Measurements from ENCODE around the gene CD93. TPM values are rescaled to one million over a fixed set of nuclear protein-coding genes. Genes with fewer than 3 reads are reported as not detected.

Gene CD93
- total RNA-seq, 1 donor from 2014 or later = 0.02 TPM

DNA sequence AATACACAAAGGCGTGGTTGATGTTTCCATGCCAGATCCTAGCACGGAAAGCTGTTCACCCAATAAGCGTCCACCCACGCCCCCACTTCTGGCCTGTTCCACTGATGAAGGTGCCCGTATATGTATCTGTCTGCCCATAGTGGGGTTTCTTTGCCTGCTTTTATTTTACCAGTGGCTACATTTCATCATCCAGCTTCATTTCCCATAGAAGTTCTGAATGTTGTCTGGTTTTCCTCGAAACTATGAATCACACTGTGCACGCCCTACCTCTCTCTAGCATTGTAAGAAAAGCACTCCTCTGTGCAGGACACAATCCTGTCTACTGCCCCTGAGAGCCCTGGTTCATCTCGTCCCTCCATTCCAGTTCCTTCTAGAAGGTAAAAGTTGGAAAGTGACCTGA lies 8.8 kb upstream of the CD93 start:
- Mint-ChIP-seq H3K27ac (ENCODE audit: unreplicated experiment) (no peak overlapping the region), H3K4me1 (ENCODE audit: low read depth, unreplicated experiment) (peaks cover 7% of the 10 kb centered on the region), H3K9me3 (ENCODE audit: unreplicated experiment) (peaks cover 2% of the 10 kb centered on the region), H3K4me3 (ENCODE audit: unreplicated experiment) (no peak overlapping the region), H3K27me3 (ENCODE audit: low read depth, unreplicated experiment) (peaks cover 40% of the 10 kb centered on the region), H3K36me3 (ENCODE audit: low read depth, unreplicated experiment) (no peaks in the 10 kb centered on the region)
- Histone ChIP-seq H3K9ac (ENCODE audit: low read length) (no peak overlapping the region), H3K36me3 (ENCODE audit: insufficient read depth, low read length) (no peaks in the 10 kb centered on the region), H3K4me2 (ENCODE audit: low read length) (no peak overlapping the region), H2AFZ (ENCODE audit: low read depth, low read length) (no peak overlapping the region), H3K27me3 (ENCODE audit: insufficient read depth, low read length) (peaks cover 7% of the 10 kb centered on the region), H3K4me1 (ENCODE audit: insufficient read depth, low read length) (peaks cover 2% of the 10 kb centered on the region), H3K27ac (ENCODE audit: low read depth, low read length) (no peak overlapping the region), H4K20me1 (ENCODE audit: insufficient read depth, low read length) (no peaks in the 10 kb centered on the region), H3K9me3 (ENCODE audit: insufficient read depth, low read depth, low read length) (no peaks in the 10 kb centered on the region), H3K79me2 (ENCODE audit: insufficient read depth, low read length) (no peaks in the 10 kb centered on the region), H3K4me3 (ENCODE audit: insufficient read depth, low read depth, low read length) (no peak overlapping the region)
- no peak for DNase-seq (ENCODE audit: low read depth)
- TF ChIP-seq, protein P1, sequence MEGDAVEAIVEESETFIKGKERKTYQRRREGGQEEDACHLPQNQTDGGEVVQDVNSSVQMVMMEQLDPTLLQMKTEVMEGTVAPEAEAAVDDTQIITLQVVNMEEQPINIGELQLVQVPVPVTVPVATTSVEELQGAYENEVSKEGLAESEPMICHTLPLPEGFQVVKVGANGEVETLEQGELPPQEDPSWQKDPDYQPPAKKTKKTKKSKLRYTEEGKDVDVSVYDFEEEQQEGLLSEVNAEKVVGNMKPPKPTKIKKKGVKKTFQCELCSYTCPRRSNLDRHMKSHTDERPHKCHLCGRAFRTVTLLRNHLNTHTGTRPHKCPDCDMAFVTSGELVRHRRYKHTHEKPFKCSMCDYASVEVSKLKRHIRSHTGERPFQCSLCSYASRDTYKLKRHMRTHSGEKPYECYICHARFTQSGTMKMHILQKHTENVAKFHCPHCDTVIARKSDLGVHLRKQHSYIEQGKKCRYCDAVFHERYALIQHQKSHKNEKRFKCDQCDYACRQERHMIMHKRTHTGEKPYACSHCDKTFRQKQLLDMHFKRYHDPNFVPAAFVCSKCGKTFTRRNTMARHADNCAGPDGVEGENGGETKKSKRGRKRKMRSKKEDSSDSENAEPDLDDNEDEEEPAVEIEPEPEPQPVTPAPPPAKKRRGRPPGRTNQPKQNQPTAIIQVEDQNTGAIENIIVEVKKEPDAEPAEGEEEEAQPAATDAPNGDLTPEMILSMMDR (IDR thresholded peaks at IDR 0.05; ENCODE audit: insufficient read depth, low read depth, low read length) = no peak
- TF ChIP-seq EZH2 (IDR thresholded peaks at IDR 0.05; ENCODE audit: insufficient read depth, low read length) = no peak
- FAIRE-seq = no peak

DNA sequence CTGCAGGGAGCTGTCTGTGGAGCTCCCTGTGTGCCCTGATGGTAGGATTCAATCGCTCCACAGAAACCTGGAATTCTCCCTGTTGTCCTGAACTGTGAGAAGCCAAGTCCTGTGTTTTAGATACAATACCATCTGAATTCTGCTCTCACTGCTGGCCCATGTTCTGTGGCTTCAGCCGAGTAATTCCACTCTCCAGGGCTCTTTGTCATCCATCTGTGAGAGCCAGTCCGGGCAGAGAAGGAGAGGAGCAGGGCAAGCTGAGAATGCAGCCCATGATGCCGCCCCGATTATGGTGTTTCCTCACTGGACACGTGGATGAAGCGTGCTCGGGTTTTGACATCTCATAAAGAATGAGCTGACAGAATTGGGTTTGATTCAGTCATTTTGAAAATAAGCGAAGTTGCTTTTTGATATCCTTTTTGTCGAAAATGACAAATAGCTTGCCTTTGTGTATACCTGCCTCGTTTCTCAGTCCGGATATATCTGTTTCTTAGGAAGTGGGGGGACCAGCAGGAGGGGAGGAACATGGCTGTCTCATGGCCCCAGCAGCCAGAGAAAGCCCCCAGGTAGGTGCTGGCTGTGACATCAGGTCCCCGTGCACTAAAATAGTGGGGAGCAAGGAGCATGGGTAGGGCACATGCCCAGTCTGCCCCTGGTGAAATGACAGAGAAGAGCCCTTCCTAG lies 8.2 kb upstream of the CD93 start:
- no peaks in the 10 kb centered on the region for H3K9me3 ChIP-seq (ENCODE audit: insufficient read depth, low read depth, low read length)
- no peaks in the 10 kb centered on the region for H3K36me3 Mint-ChIP-seq (ENCODE audit: low read depth, unreplicated experiment)
- no peak overlapping the region for H3K27ac Mint-ChIP-seq (ENCODE audit: unreplicated experiment)
- H3K9me3 Mint-ChIP-seq (ENCODE audit: unreplicated experiment) = peaks cover 2% of the 10 kb centered on the region
- H3K27me3 ChIP-seq (ENCODE audit: insufficient read depth, low read length) = peaks cover 7% of the 10 kb centered on the region
- H3K4me1 Mint-ChIP-seq (ENCODE audit: low read depth, unreplicated experiment) = peaks cover 7% of the 10 kb centered on the region
- no peak overlapping the region for H3K9ac ChIP-seq (ENCODE audit: low read length)
- no peak overlapping the region for H3K4me3 ChIP-seq (ENCODE audit: insufficient read depth, low read depth, low read length)
- no peaks in the 10 kb centered on the region for H3K79me2 ChIP-seq (ENCODE audit: insufficient read depth, low read length)
- TF ChIP-seq, protein P1 (IDR thresholded peaks at IDR 0.05; ENCODE audit: insufficient read depth, low read depth, low read length) = no peak
- TF ChIP-seq EZH2 (IDR thresholded peaks at IDR 0.05; ENCODE audit: insufficient read depth, low read length) = no peak
- no peaks in the 10 kb centered on the region for H3K36me3 ChIP-seq (ENCODE audit: insufficient read depth, low read length)
- H3K27me3 Mint-ChIP-seq (ENCODE audit: low read depth, unreplicated experiment) = peaks cover 34% of the 10 kb centered on the region
- H3K4me2 ChIP-seq (ENCODE audit: low read length) = no peak overlapping the region
- H4K20me1 ChIP-seq (ENCODE audit: insufficient read depth, low read length) = no peaks in the 10 kb centered on the region
- H3K4me1 ChIP-seq (ENCODE audit: insufficient read depth, low read length) = peaks cover 2% of the 10 kb centered on the region
- no peak for DNase-seq (ENCODE audit: low read depth)
- no peak for FAIRE-seq
- no peak overlapping the region for H2AFZ ChIP-seq (ENCODE audit: low read depth, low read length)
- no peak overlapping the region for H3K27ac ChIP-seq (ENCODE audit: low read depth, low read length)
- H3K4me3 Mint-ChIP-seq (ENCODE audit: unreplicated experiment) = no peak overlapping the region

DNA sequence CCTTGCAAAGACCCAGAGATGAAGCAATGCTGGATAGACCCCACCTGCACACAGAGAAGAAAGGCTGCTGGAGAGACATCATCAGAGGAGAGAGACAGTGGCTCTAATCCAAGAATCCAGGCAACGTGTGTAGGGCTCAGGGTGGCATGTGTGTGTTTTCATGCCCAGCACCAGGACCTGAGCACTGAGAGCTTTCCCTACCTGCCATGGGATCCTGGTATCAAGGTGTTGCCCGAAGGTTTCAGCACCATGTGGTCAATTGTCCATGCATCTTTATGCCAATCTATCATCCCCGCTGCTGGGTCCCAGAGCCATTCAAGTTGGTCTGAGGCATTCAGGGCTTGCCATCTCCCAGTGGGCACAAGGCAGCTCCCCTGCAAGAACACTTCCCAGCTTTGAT lies 7.5 kb upstream of the CD93 start:
- FAIRE-seq = no peak
- peak overlapping the region; percentile 6 for H3K4me3 Mint-ChIP-seq (ENCODE audit: unreplicated experiment)

More for the DNA sequence above, 7.5 kb upstream of the CD93 start:
- no peak overlapping the region for H3K4me2 ChIP-seq (ENCODE audit: low read length)
- DNase-seq (ENCODE audit: low read depth) = no peak
- peaks cover 7% of the 10 kb centered on the region for H3K27me3 ChIP-seq (ENCODE audit: insufficient read depth, low read length)
- H3K27ac ChIP-seq (ENCODE audit: low read depth, low read length) = no peak overlapping the region
- no peak overlapping the region for H3K9ac ChIP-seq (ENCODE audit: low read length)
- Mint-ChIP-seq H3K36me3 (ENCODE audit: low read depth, unreplicated experiment) (no peaks in the 10 kb centered on the region), H3K27ac (ENCODE audit: unreplicated experiment) (no peak overlapping the region), H3K4me1 (ENCODE audit: low read depth, unreplicated experiment) (peaks cover 7% of the 10 kb centered on the region), H3K9me3 (ENCODE audit: unreplicated experiment) (peaks cover 2% of the 10 kb centered on the region), H3K27me3 (ENCODE audit: low read depth, unreplicated experiment) (peaks cover 35% of the 10 kb centered on the region)
- no peak overlapping the region for H3K4me3 ChIP-seq (ENCODE audit: insufficient read depth, low read depth, low read length)
- H2AFZ ChIP-seq (ENCODE audit: low read depth, low read length) = no peak overlapping the region
- H3K36me3 ChIP-seq (ENCODE audit: insufficient read depth, low read length) = no peaks in the 10 kb centered on the region
- H3K4me1 ChIP-seq (ENCODE audit: insufficient read depth, low read length) = peaks cover 2% of the 10 kb centered on the region
- H3K9me3 ChIP-seq (ENCODE audit: insufficient read depth, low read depth, low read length) = no peaks in the 10 kb centered on the region
- H4K20me1 ChIP-seq (ENCODE audit: insufficient read depth, low read length) = no peaks in the 10 kb centered on the region
- H3K79me2 ChIP-seq (ENCODE audit: insufficient read depth, low read length) = no peaks in the 10 kb centered on the region
- TF ChIP-seq, protein P1 (IDR thresholded peaks at IDR 0.05; ENCODE audit: insufficient read depth, low read depth, low read length) = no peak
- TF ChIP-seq EZH2 (IDR thresholded peaks at IDR 0.05; ENCODE audit: insufficient read depth, low read length) = no peak

All from astrocyte (in vitro differentiated cells and primary cell).